ENCODE results near the gene PRKCH. TPM values are rescaled to one million over a fixed set of nuclear protein-coding genes. Genes with fewer than 3 reads are reported as not detected.

PRKCH gene
- total RNA-seq, 4 donors from 2014 or later, result 15.7 to 74.7 (median 38.4) TPM

- no peak for TF ChIP-seq CTCF (IDR thresholded peaks at IDR 0.05)
- no peak for ATAC-seq (ENCODE audit: low FRiP score)
- DNase-seq (ENCODE audit: low spot score), result no peak
Observed at GRCh38 chr14:61368114-61368710, 46.8 kb downstream of the PRKCH start.

GRCh38 chr14:61368781-61369453, 47.5 kb downstream of the PRKCH start:
- ATAC-seq (ENCODE audit: low FRiP score) (no peak), DNase-seq (ENCODE audit: low spot score) (no peak)
- no peak for TF ChIP-seq CTCF (IDR thresholded peaks at IDR 0.05)

GRCh38 chr14:61369454-61369810, 48.1 kb downstream of the PRKCH start:
- no peak for TF ChIP-seq CTCF (IDR thresholded peaks at IDR 0.05)
- no peak for DNase-seq (ENCODE audit: low spot score)
- no peak for ATAC-seq (ENCODE audit: low FRiP score)

GRCh38 chr14:61372379-61372778, 51.0 kb downstream of the PRKCH start:
- no peak for DNase-seq (ENCODE audit: low spot score)
- TF ChIP-seq CTCF (IDR thresholded peaks at IDR 0.05), result no peak
- no peak for ATAC-seq (ENCODE audit: low FRiP score)

GRCh38 chr14:61372842-61373555, 51.6 kb downstream of the PRKCH start:
- DNase-seq (ENCODE audit: low spot score), result no peak
- TF ChIP-seq CTCF (IDR thresholded peaks at IDR 0.05), result no peak
- no peak for ATAC-seq (ENCODE audit: low FRiP score)

GRCh38 chr14:61374284-61374683, 52.9 kb downstream of the PRKCH start:
- no peak for TF ChIP-seq CTCF (IDR thresholded peaks at IDR 0.05)

More at GRCh38 chr14:61374284-61374683, 52.9 kb downstream of the PRKCH start:
- DNase-seq (ENCODE audit: low spot score), result no peak
- no peak for ATAC-seq (ENCODE audit: low FRiP score)
